Effector CD8-positive, alpha-beta T cell (primary cell): Measurements from ENCODE around the gene DBR1.

Source experiments
- DNase-seq: peaks from one replicate; lab custom pipeline; 2025; lab: John Stamatoyannopoulos, UW

Gene DBR1

DNA sequence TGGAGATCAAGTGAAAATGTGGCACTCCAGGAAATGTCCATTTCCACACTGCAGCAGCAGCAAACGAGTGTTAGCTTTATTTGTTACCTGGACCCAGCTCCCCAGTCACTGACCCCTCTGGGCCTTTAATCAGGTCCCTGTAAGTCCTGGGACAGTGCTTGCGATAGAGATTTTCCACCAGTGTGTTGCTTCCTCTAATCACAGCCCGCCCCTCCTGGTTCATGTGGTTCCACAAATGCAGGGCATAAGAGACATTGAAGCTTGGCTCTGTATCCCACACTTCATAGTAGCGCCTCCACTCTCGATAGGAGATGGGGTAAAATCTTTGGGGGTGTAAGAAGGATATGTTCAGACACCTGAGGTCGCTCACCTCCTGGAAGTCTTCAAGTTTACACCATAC lies 50.5 kb downstream of the DBR1 start:
- no peak for DNase-seq

DNA sequence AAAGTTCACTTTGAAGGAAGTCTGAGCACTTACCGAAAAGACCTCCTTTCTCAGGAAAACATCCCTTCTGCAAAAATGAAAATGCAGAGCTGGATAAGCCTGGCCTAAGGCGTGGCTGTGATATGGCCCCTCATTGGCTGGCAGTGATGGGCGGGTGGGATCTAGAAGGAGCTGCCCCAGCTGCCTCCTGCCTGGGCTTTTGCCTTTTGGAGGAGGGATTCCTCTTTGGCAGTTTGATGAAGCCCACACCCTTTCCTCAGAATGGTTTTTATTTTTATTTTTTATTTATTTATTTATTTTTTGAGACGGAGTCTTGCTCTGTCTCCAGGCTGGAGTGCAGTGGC lies 55.3 kb downstream of the DBR1 start:
- no peak for DNase-seq

DNA sequence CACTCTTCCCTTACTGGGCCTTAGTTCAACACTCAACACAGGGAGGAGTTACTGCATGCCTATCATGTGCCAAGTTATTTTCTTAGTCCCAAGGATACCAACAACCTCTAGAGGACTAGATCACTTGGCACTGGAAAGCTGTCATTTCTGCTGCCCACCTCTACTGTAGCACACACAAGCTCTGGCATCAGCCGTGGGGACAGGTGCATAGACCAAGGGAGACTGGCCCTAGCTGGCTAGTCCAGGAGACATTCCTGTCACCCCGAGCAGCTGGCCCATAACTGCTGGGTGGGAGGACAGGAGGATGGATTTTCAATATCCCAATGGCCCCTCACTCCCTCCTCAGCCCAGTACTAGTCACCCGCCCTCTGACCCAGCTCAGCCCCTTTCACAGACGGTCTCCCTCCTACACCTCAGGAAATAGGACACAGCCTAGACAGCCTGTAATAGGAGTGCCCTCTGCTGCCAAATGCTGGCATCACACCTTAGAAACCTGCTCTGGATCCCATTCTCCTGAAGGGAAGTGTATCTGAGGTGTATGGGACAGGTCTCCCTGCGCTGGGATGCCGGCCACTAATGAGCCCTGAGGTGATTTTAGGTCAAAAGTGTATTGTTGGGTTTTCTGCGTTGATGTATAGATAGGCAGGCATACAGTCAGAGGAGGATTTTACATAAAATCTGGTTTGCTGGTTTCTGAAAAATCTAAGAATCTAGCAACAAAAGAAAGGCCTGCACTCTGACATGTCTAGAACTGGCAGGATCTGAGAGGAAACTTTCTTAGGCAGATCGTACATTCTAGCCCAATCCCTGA lies 55.9 kb downstream of the DBR1 start:
- DNase-seq = peak; percentile 7

DNA sequence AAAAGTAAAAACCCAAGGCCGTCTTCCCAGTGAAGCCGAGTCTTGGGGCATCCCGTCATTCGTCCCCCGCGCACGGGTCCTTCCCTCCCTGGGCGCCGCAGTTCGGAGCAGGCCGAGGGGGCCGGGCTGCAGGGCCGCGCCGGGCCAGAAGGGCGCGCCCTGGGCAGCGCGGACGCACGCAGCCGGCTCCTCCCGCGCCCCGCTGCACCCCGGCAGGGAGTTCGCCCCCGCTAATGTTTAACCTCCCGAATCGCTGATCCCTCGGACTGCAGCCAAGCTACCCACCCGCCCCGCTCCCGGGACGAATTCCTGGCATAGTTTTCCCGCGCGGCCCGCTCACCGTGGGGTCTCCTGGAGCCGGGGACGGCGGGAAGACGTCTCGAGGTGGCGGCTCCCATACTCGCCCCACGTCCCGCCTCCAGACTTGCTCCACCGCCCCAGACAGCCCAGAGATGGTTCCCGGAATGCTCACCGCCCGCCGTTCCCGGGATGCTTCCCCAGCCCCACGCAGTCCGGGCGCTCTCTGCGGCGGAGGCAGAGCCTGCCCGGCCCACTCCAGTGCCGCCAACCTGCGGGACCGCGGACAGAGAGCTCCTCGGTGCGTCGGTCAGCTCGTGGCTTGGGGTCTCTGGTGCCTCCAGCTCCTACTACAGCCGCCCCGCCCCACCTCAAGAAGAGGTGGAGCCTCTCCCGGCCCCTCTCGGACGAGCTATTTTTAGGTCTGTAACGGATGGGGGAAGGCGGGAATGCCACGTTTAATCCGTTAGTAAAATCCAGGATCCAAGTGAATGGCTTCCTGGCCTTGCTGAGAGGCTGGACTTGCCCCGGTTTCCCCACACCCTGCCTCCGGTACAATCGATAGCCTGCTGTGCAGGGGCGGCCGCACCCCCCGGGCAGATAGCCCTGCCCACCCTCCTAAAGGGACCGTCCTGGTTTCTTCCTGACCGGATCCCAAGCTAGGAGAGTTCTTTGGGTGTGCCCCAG lies 59.4 kb downstream of the DBR1 start, which contains the start of gene DZIP1L:
DZIP1L (minus strand) TSS at position 621 of the 984 bp plus-strand sequence. CDS start 11,637 bp downstream, outside the sequence.
- no peak for DNase-seq

DNA sequence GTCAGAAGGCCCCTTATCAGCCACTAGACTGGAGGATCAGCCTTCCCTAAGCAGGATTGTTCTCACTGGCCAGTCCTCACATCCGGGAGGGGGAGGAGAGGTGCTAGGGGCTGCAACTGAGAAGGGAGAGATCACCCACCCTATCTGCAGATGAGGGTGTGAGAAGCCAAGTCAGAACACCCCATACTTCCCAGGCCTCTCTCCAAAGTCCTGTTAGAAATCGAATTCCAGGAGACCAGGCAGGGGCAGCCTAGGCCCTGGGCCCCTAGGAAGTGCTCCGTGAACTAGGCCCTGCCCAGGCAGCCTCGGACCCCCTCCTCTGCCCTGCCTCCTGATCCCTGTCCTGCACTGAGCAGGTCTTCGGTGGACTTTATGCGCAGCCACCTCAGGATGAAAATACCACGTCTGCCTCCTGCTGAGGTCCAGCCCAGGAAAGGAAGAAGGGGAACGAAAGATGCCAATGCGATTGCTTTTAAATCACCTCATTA lies 60.2 kb downstream of the DBR1 start:
- no peak for DNase-seq

DNA sequence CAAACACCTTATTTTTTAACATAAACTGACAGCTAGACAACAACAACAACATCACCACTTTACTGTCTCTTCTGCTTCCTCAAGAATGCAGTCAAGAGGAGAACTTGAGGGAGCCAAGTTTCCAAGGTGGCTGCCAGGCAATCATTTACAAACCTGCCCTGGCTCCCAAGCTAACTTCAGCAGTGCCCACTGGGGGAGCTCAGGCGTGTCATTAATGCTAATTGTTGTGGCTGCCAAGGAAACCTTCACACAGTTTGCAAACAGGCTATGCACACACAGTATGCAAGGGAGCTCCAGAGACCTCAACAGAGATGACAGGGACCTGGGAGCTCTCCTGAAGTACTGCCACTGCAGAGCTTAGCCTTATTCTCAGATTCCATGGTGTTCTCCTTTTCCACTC lies 61.4 kb downstream of the DBR1 start:
- DNase-seq = no peak

DNA sequence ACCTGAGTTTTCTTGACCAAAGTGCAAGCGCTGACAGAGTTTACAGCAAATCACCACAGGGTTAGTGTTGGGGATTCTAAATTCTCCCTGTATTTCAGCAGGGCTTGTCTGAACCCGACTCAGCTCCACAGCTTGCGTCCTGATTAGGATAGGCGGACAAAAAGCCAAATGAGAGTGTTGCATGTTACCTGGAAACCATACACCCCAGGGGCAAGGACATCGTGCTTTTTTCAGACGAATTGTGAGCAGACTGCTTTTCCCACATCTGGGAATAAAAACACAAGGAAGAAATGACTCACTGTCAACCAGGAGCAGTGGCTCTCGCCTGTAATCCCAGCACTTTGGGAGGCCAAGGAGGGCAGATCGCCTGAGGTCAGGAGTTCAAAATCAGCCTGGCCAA lies 62.4 kb downstream of the DBR1 start:
- no peak for DNase-seq
